GM23248 (cell line): Measurements from ENCODE around the gene TUBAL3. TPM values are rescaled to one million over a fixed set of nuclear protein-coding genes. Genes with fewer than 3 reads are reported as not detected.

Source experiments
- DNase-seq: peaks from one replicate; pipeline ENCODE4 v3.0.0-alpha.2; 2015
- H2AFZ ChIP-seq: fragments of 200-600 bp; sonication (generic); 2 replicates; pipeline ENCODE4 v1.6.1; 2016; ENCODE audit warnings: antibody characterized with exemption
- H3F3A ChIP-seq: fragments of 200-600 bp; sonication (generic); 2 replicates; pipeline ENCODE4 v1.6.1; 2016; ENCODE audit warnings: mild to moderate bottlenecking, antibody characterized with exemption, mixed run types; ENCODE audit not compliant: insufficient read depth
- H3K27ac ChIP-seq: fragments of 200-600 bp; sonication (generic); 2 replicates; pipeline ENCODE4 v1.5.1; 2016; ENCODE audit warnings: mild to moderate bottlenecking
- H3K27me3 ChIP-seq: fragments of 200-600 bp; sonication (generic); replicated peaks from 2 replicates; pipeline ENCODE4 v1.6.1; 2016; ENCODE audit warnings: mild to moderate bottlenecking; ENCODE audit not compliant: insufficient read depth
- H3K36me3 ChIP-seq: fragments of 200-600 bp; sonication (generic); 2 replicates; pipeline ENCODE4 v1.6.1; 2016; ENCODE audit warnings: low read depth, mild to moderate bottlenecking
- H3K4me1 ChIP-seq: fragments of 200-600 bp; sonication (generic); 2 replicates; pipeline ENCODE4 v1.6.1; 2016; ENCODE audit warnings: mild to moderate bottlenecking; ENCODE audit not compliant: insufficient read depth
- H3K4me2 ChIP-seq: fragments of 200-600 bp; sonication (generic); one replicate; pipeline ENCODE4 v1.6.1; 2016; ENCODE audit warnings: mild to moderate bottlenecking; ENCODE audit not compliant: unreplicated experiment
- H3K4me3 ChIP-seq: fragments of 200-600 bp; sonication (generic); 2 replicates; pipeline ENCODE4 v1.5.1; 2016; ENCODE audit warnings: mild to moderate bottlenecking
- H3K79me2 ChIP-seq: fragments of 200-600 bp; sonication (generic); 2 replicates; pipeline ENCODE4 v1.6.1; 2016; ENCODE audit warnings: mild to moderate bottlenecking; ENCODE audit not compliant: insufficient read depth
- H3K9ac ChIP-seq: fragments of 200-600 bp; sonication (generic); 2 replicates; pipeline ENCODE4 v1.6.1; 2016; ENCODE audit warnings: mild to moderate bottlenecking
- H3K9me2 ChIP-seq: fragments of 200-600 bp; sonication (generic); 2 replicates; pipeline ENCODE4 v1.6.1; 2016; ENCODE audit warnings: mixed run types, mild to moderate bottlenecking, moderate library complexity; ENCODE audit not compliant: insufficient read depth
- H3K9me3 ChIP-seq: fragments of 200-600 bp; sonication (generic); one replicate; pipeline ENCODE4 v1.6.1; 2017; ENCODE audit warnings: low read depth
- H4K20me1 ChIP-seq: fragments of 200-600 bp; sonication (generic); 2 replicates; pipeline ENCODE4 v1.6.0; 2016; ENCODE audit not compliant: insufficient read depth
- EZH2 ChIP-seq: fragments of 200-600 bp; sonication (generic); IDR thresholded peaks from 2 replicates; pipeline ENCODE4 v1.6.1; 2018; ENCODE audit warnings: antibody characterized with exemption, mild to moderate bottlenecking; ENCODE audit not compliant: insufficient read depth, poor library complexity, severe bottlenecking
- EZH2phosphoT487 ChIP-seq: fragments of 200-600 bp; sonication (generic); IDR thresholded peaks from 2 replicates; pipeline ENCODE4 v1.6.1; 2018; ENCODE audit warnings: antibody characterized with exemption, moderate library complexity, mild to moderate bottlenecking, low read depth; ENCODE audit not compliant: insufficient read depth
- WGBS, 2 experiments: methylation state at CpG; one replicate each; pipeline ENCODE4 v1.1.6; 2015 to 2017; ENCODE audit warnings: low lambda C conversion rate in 2 of 2, low coverage in 1 of 2; ENCODE audit errors: missing lambda C conversion rate in 2 of 2; 5-methylcytosine and 5-hydroxymethylcytosine counted together
- in situ Hi-C: fragments of 300-500 bp; cut with MboI; formaldehyde crosslinking; loops from 2 replicates; pipeline ENCODE4 v1.15.0; 2020
- polyA plus RNA-seq: library from polyadenylated mRNA; unstranded; fragments of >200 nt; fragmentation: Nextera tagmentation; extraction: Ambion mirVana; gene quantifications from 2 replicates; pipeline ENCODE4 v1.2.1, GENCODE V29; 2016
- total RNA-seq: library from RNA; depleted of rRNA; stranded (reverse); fragments of >200 nt; shearing (Covaris generic); gene quantifications from 2 replicates; pipeline ENCODE4 v1.2.3, GENCODE V29; 2014

Gene TUBAL3
- total and polyA plus RNA-seq, 2 experiments from 2014 or later = not detected

- no peaks in the 10 kb centered on the region for H3K27me3 ChIP-seq
- H3K36me3 ChIP-seq = no peaks in the 10 kb centered on the region
- H3K4me2 ChIP-seq = no peak overlapping the region
- H3K27ac ChIP-seq = no peak overlapping the region
- H3K4me3 ChIP-seq = no peak overlapping the region
- no peak for DNase-seq
- no peaks in the 10 kb centered on the region for H3F3A ChIP-seq
- no peaks in the 10 kb centered on the region for H3K79me2 ChIP-seq
- no peaks in the 10 kb centered on the region for H3K9me2 ChIP-seq
- 63 to 65% methylated on average over 4 of the region's 4 CpGs for WGBS, 2 experiments
- no peaks in the 10 kb centered on the region for H3K9me3 ChIP-seq
- no peaks in the 10 kb centered on the region for H3K4me1 ChIP-seq
- no peaks in the 10 kb centered on the region for H4K20me1 ChIP-seq
- TF ChIP-seq EZH2phosphoT487 (no peak), EZH2 (no peak)
- in situ Hi-C loops = no loop called here
- H2AFZ ChIP-seq = no peak overlapping the region
- no peak overlapping the region for H3K9ac ChIP-seq
Measured at GRCh38 chr10:5376450-5376849, 28.2 kb downstream of the TUBAL3 start.

- peaks cover 10% of the 10 kb centered on the region for H3F3A ChIP-seq
- H3K27me3 ChIP-seq = no peaks in the 10 kb centered on the region
- H3K27ac ChIP-seq = no peak overlapping the region
- H3K9me2 ChIP-seq = no peaks in the 10 kb centered on the region
- H4K20me1 ChIP-seq = no peaks in the 10 kb centered on the region
- in situ Hi-C loops = no loop called here
- H3K79me2 ChIP-seq = no peaks in the 10 kb centered on the region
- TF ChIP-seq EZH2 (no peak), EZH2phosphoT487 (no peak)
- no peak for DNase-seq
- no peaks in the 10 kb centered on the region for H3K4me1 ChIP-seq
- H3K4me2 ChIP-seq = no peak overlapping the region
- no peaks in the 10 kb centered on the region for H3K36me3 ChIP-seq
- no peaks in the 10 kb centered on the region for H3K9me3 ChIP-seq
- H2AFZ ChIP-seq = no peak overlapping the region
- H3K9ac ChIP-seq = no peak overlapping the region
- no peak overlapping the region for H3K4me3 ChIP-seq
- WGBS, 2 experiments = 64 to 69% methylated on average over 19 to 22 of the region's 22 CpGs
Measured at GRCh38 chr10:5373891-5374611, 30.6 kb downstream of the TUBAL3 start.

GRCh38 chr10:5373307-5373706 is 31.3 kb downstream of the TUBAL3 start:
- H2AFZ ChIP-seq = no peak overlapping the region
- H3K4me1 ChIP-seq = no peaks in the 10 kb centered on the region
- H3K27me3 ChIP-seq = no peaks in the 10 kb centered on the region
- no peak for DNase-seq
- no peaks in the 10 kb centered on the region for H3K9me2 ChIP-seq
- no peaks in the 10 kb centered on the region for H4K20me1 ChIP-seq
- no peak for TF ChIP-seq EZH2phosphoT487
- TF ChIP-seq EZH2 = no peak
- peaks cover 10% of the 10 kb centered on the region for H3F3A ChIP-seq
- H3K9me3 ChIP-seq = no peaks in the 10 kb centered on the region
- no peaks in the 10 kb centered on the region for H3K36me3 ChIP-seq
- H3K9ac ChIP-seq = no peak overlapping the region
- H3K79me2 ChIP-seq = no peaks in the 10 kb centered on the region
- no peak overlapping the region for H3K27ac ChIP-seq
- in situ Hi-C loops = no loop called here
- WGBS, 2 experiments = 51 to 56% methylated on average over 4 of the region's 4 CpGs
- no peak overlapping the region for H3K4me3 ChIP-seq
- H3K4me2 ChIP-seq = no peak overlapping the region

DNA sequence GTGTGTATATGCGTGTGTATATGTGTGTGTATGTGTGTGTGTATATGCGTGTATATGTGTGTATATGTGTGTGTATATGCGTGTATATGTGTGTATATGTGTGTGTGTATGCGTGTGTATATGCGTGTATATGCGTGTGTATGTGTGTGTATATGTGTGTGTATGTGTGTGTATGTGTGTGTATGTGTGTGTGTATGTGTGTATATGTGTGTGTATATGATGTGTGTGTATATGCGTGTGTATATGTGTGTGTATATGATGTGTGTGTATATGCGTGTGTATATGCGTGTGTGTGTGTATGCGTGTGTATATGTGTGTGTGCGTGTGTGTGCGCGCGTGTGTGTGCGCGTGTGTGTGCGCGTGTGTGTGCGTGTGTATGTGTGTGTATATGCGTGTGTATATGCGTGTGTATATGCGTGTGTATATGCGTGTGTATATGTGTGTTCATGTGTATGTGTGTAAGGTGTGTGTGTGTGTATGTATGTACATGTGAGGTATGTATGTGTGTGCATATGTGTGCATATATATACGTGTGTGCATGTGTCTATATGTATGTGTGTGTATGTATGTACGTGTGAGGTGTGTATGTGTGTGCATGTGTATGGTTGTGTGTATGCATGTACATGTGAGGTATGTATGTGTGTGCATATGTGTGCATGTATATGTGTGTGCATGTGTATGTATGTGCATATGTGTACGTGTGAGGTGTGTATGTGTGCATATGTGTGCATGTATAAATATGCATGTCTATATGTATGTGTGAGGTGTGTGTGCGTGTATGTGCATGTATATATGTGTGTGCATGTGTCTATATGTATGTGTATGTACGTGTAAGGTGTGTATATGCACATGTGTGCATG is 33.9 kb downstream of the TUBAL3 start:
- no peak for DNase-seq
- WGBS, 2 experiments = 82 to 86% methylated on average over 11 to 28 of the region's 28 CpGs
- no peak overlapping the region for H3K4me2 ChIP-seq
- no peak overlapping the region for H2AFZ ChIP-seq
- H3K36me3 ChIP-seq = no peaks in the 10 kb centered on the region
- H3K4me3 ChIP-seq = no peak overlapping the region
- TF ChIP-seq EZH2phosphoT487 (no peak), EZH2 (no peak)
- in situ Hi-C loops = no loop called here
- H3K27ac ChIP-seq = no peak overlapping the region
- H4K20me1 ChIP-seq = no peaks in the 10 kb centered on the region
- no peaks in the 10 kb centered on the region for H3K9me2 ChIP-seq
- H3K27me3 ChIP-seq = peaks cover 19% of the 10 kb centered on the region
- peaks cover 10% of the 10 kb centered on the region for H3F3A ChIP-seq
- no peaks in the 10 kb centered on the region for H3K9me3 ChIP-seq
- no peaks in the 10 kb centered on the region for H3K79me2 ChIP-seq
- H3K4me1 ChIP-seq = no peaks in the 10 kb centered on the region
- no peak overlapping the region for H3K9ac ChIP-seq
